ENCODE measurements around the gene PRR5. TPM values are rescaled to one million over a fixed set of nuclear protein-coding genes. Genes with fewer than 3 reads are reported as not detected.

PRR5 gene
- total and polyA plus RNA-seq, 2 donors (not counting 1 experiment from before 2014, with no cell fraction given) = 18.4 to 36.1 TPM

- H3K4me1 ChIP-seq (ENCODE audit: control insufficient read depth in 2 of 2, insufficient read depth in 2 of 2, low read length in 2 of 2) = no peaks in the 10 kb centered on the region
- intact Hi-C loops (cut with micrococcal nuclease) = no loop called here
- H3K9me3 ChIP-seq (ENCODE audit: control extremely low read depth in 1 of 3, control insufficient read depth in 2 of 3, insufficient read depth in 1 of 3, low read length in 2 of 3) = peaks cover 0 to 20% (median 3%) of the 10 kb centered on the region in 3 donors
- Mint-ChIP-seq H3K4me3 (no peak overlapping the region), H3K9me3 (ENCODE audit: insufficient read depth) (peaks cover 3% of the 10 kb centered on the region), H3K4me1 (no peaks in the 10 kb centered on the region), H3K27me3 (peaks cover 28% of the 10 kb centered on the region), H3K27ac (no peak overlapping the region)
- TF ChIP-seq CTCF (IDR thresholded peaks at IDR 0.05) (no peak), EZH2 (IDR thresholded peaks at IDR 0.05; ENCODE audit: borderline replicate concordance, insufficient read depth, low read depth, low read length, poor library complexity, severe bottlenecking) (no peak)
- H4K20me1 ChIP-seq (ENCODE audit: control insufficient read depth, insufficient read depth, low read length, poor library complexity, severe bottlenecking) = no peaks in the 10 kb centered on the region
- WGBS (ENCODE audit: insufficient coverage) = 94% methylated on average over 17 of the region's 18 CpGs
- DNase-seq (no peak), ATAC-seq (ENCODE audit: low read depth) (no peak)
- no peaks in the 10 kb centered on the region for H3K36me3 ChIP-seq (replicated peaks in 1 of 2; ENCODE audit: control extremely low read depth in 1 of 2, control insufficient read depth in 1 of 2, extremely low read depth in 1 of 2, insufficient read depth in 2 of 2, low read length in 1 of 2)
- H3K9ac ChIP-seq (ENCODE audit: low read length) = no peak overlapping the region
- ChIA-PET CTCF (no interaction called here), POLR2A (no interaction called here)
- H3K79me2 ChIP-seq (ENCODE audit: control insufficient read depth, insufficient read depth, low read length) = no peaks in the 10 kb centered on the region
- no peak overlapping the region for H3K4me2 ChIP-seq (replicated peaks; ENCODE audit: low read depth, low read length, poor library complexity, severe bottlenecking)
- H3K4me3 ChIP-seq (ENCODE audit: control extremely low read depth in 1 of 5, extremely low read depth in 1 of 5, insufficient read depth in 1 of 5, low read depth in 2 of 5, low read length in 4 of 5) = no peak overlapping the region
- H3K27ac ChIP-seq (ENCODE audit: low read length in 2 of 2) = no peak overlapping the region
- H2AFZ ChIP-seq (ENCODE audit: insufficient read depth, low read depth, low read length, poor library complexity, severe bottlenecking) = no peak overlapping the region
- peaks cover 0 to 6% (median 3%) of the 10 kb centered on the region in 4 experiments for H3K27me3 ChIP-seq (replicated peaks in 1 of 4; ENCODE audit: control extremely low read depth in 1 of 4, control insufficient read depth in 3 of 4, insufficient read depth in 4 of 4, low read length in 3 of 4)
These were observed 57.7 kb downstream of the PRR5 start for GRCh38 chr22:44759430-44760310.

GRCh38 chr22:44760476-44760875, 58.5 kb downstream of the PRR5 start:
- WGBS (ENCODE audit: insufficient coverage) = no CpG with 5 or more reads among the region's 5 CpGs
- no peaks in the 10 kb centered on the region for H3K79me2 ChIP-seq (ENCODE audit: control insufficient read depth, insufficient read depth, low read length)
- ATAC-seq (ENCODE audit: low read depth) (no peak), DNase-seq (no peak)
- TF ChIP-seq EZH2 (IDR thresholded peaks at IDR 0.05; ENCODE audit: borderline replicate concordance, insufficient read depth, low read depth, low read length, poor library complexity, severe bottlenecking) = no peak
- TF ChIP-seq CTCF (IDR thresholded peaks at IDR 0.05) = no peak
- H3K4me1 Mint-ChIP-seq = no peaks in the 10 kb centered on the region
- H3K27ac ChIP-seq (ENCODE audit: low read length in 2 of 2) = no peak overlapping the region
- H3K4me2 ChIP-seq (replicated peaks; ENCODE audit: low read depth, low read length, poor library complexity, severe bottlenecking) = no peak overlapping the region
- H3K27ac Mint-ChIP-seq = no peak overlapping the region
- no peaks in the 10 kb centered on the region for H3K4me1 ChIP-seq (ENCODE audit: control insufficient read depth in 2 of 2, insufficient read depth in 2 of 2, low read length in 2 of 2)
- no peak overlapping the region for H3K4me3 ChIP-seq (ENCODE audit: control extremely low read depth in 1 of 5, extremely low read depth in 1 of 5, insufficient read depth in 1 of 5, low read depth in 2 of 5, low read length in 4 of 5)
- H3K4me3 Mint-ChIP-seq = no peak overlapping the region
- no peak overlapping the region for H3K9ac ChIP-seq (ENCODE audit: low read length)
- H3K27me3 Mint-ChIP-seq = peaks cover 25% of the 10 kb centered on the region
- no peak overlapping the region for H2AFZ ChIP-seq (ENCODE audit: insufficient read depth, low read depth, low read length, poor library complexity, severe bottlenecking)
- ChIA-PET POLR2A (no interaction called here), CTCF (no interaction called here)
- intact Hi-C loops (cut with micrococcal nuclease) = no loop called here
- H4K20me1 ChIP-seq (ENCODE audit: control insufficient read depth, insufficient read depth, low read length, poor library complexity, severe bottlenecking) = no peaks in the 10 kb centered on the region
- H3K9me3 ChIP-seq (ENCODE audit: control extremely low read depth in 1 of 3, control insufficient read depth in 2 of 3, insufficient read depth in 1 of 3, low read length in 2 of 3) = peaks cover 0 to 17% (median 3%) of the 10 kb centered on the region in 3 donors
- H3K9me3 Mint-ChIP-seq (ENCODE audit: insufficient read depth) = peaks cover 3% of the 10 kb centered on the region
- peaks cover 0 to 3% (median 0%) of the 10 kb centered on the region in 4 experiments for H3K27me3 ChIP-seq (replicated peaks in 1 of 4; ENCODE audit: control extremely low read depth in 1 of 4, control insufficient read depth in 3 of 4, insufficient read depth in 4 of 4, low read length in 3 of 4)
- no peaks in the 10 kb centered on the region for H3K36me3 ChIP-seq (replicated peaks in 1 of 2; ENCODE audit: control extremely low read depth in 1 of 2, control insufficient read depth in 1 of 2, extremely low read depth in 1 of 2, insufficient read depth in 2 of 2, low read length in 1 of 2)

All from B cell (primary cell).